ENCODE results near the gene TOP3A.
"Not testable (repeated sequence)": the region's sequence is repeated elsewhere in the genome, so short reads cannot be mapped to it uniquely, and the experiment has no call there.

The TOP3A gene

GRCh38 chr17:18324140-18325050 is 9.6 kb upstream of the TOP3A start:
- no peak for DNase-seq (ENCODE audit: low read depth in 2 of 2)

DNA sequence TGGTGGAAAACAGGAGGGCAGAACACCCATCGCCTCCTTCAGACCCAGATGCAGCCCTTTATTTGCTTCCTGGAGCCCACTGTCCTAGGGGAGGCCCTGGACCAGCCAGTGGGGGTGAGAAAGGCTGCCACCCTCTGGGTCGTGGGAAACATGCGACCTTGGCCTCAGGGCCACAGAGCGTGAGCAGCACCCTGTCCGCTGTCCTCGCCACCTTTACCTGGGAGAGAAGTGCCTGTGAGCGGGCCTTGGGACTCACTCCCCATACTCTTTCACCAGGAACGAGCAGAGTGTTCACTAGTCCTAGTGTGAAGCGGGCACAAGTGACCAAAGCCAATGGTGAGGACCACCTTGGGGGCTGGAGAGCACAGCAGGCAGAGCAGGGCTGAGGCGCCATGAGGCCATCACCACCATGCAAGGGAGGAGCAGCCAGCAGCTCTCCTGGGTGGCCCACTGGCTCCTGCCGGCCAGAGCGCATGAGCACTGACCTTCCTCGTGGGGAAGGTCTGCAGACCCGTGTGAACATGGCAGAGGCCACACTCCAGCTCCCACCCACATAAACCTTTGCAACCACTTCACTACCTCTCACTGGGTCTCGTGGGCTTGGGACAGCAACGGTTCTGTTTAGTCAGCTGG is 8.8 kb upstream of the TOP3A start:
- no peak for DNase-seq (ENCODE audit: low read depth in 2 of 2)

DNA sequence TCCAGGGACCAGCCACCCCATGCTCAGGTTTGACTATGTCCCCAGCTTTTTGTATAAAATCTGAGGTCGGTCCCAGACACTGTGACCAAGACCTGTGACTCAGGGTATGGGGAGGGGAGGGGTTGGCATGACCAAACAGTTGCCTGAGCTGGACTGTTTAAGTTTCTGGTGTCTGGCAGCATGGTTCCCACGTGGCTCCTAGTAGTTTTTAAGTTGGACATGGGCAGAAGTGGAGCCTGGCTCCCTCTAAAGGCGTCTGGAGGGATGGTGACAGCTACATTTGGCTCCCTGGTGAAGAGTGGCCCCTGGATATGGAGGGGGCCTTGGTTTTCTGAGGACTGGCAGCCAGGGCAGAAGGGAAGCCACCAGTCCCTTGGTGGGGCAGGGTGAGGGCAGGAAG is 8.2 kb upstream of the TOP3A start:
- no peak for DNase-seq (ENCODE audit: low read depth in 2 of 2)

DNA sequence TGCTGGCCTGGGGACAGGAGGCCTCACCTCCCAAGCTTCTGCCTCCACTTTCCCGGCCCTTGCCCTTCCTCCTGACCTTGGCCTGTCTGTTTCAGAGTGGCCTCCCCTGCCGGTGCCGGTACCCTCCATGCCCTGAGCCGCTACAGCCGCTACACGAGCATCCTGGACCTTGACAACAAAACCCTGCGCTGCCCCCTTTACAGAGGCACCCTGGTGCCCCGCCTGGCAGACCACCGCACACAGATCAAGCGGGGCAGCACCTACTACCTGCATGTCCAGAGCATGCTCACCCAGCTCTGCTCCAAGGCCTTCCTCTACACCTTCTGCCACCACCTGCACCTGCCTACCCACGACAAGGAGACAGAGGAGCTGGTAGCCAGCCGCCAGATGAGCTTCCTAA is 7.7 kb upstream of the TOP3A start:
- DNase-seq (ENCODE audit: low read depth in 2 of 2): no peak

- no peak for DNase-seq (ENCODE audit: low read depth in 2 of 2)
These were observed 6.5 kb upstream of the TOP3A start for GRCh38 chr17:18321309-18321708.

GRCh38 chr17:18320301-18320700 is 5.5 kb upstream of the TOP3A start:
- DNase-seq (ENCODE audit: low read depth in 2 of 2): no peak

DNA sequence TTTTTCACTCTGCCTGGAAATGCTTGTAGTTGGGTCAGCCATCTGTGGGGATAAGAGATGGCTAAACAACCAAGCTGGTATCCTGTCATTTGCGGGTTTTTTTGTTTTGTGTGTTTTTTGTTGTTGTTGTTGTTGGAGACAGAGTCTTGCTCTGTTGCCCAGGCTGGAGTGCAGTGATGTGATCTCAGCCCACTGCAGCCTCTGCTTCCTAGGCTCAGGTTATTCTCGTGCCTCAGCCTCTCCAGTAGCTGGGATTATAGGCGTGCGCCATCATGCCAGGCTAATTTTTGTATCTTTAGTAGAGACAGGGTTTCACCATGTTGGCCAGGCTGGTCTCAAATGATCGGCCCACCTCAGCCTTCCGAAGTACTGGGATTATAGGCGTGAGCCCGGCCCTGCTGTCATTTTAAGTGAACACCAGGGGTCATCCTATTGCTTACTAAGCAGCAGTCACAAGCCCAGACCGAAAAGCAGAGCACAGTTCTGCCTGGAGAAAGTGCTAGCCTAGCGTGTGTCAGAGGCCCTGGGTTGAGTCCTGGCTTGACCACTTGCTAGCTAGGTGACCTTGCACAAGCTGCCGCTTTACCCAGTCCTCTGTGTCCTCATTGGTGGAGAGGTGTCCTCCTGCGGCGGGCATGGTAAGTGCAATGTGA is 4.9 kb upstream of the TOP3A start:
- no peak for DNase-seq (ENCODE audit: low read depth in 2 of 2)

DNA sequence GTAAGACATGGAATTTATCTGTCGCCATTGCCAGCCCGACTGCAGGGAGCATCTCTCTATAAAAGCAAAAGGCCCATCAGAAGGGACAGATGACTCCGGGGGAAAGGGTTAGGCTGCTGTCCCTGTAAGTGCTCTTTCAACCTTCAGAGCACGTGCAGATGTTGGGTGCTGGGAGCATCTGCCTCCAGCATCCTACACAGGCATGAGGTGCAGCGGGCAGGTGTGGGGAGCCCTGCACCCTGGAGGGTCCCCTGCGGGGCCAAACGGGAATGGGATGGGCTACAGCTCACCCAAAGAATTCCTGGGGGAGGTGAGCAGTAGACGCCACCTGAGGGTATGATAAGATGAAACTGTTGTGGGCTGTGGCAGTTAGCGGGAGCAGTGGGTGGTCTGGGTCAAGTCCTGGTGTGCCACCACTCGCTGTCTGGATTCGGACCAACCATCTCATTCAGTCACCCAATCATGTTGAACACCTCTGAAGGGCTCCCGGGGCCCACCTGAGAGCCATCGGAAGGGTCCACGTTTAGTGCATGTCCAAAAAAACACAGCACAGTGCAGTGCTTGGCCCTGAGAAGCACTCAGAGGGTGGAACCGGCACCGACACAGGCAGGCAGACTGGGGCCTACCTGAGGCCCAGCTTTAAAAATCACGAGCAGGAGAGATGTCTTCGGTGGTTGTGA is 4.1 kb upstream of the TOP3A start:
- DNase-seq (ENCODE audit: low read depth in 2 of 2): no peak

- no peak for DNase-seq (ENCODE audit: low read depth in 2 of 2)
These were observed 3.3 kb upstream of the TOP3A start for GRCh38 chr17:18318117-18318516.

DNA sequence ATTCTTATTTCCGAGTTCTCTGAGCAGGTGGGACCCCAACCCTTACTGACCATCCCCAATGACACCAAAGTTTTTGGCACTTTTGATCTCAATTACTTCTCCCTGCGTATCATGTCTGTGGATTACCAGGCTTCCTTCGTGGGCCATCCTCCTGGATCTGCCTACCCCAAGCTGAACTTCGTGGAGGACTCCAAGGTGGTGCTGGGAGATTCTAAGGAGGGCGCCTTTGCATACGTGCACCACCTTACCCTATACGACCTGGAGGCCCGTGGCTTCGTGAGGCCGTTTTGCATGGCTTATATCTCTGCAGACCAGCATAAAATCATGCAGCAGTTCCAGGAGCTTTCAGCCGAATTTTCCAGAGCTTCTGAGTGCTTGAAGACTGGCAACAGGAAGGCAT is 1.2 kb upstream of the TOP3A start:
- no peak for DNase-seq (ENCODE audit: low read depth in 2 of 2)

DNA sequence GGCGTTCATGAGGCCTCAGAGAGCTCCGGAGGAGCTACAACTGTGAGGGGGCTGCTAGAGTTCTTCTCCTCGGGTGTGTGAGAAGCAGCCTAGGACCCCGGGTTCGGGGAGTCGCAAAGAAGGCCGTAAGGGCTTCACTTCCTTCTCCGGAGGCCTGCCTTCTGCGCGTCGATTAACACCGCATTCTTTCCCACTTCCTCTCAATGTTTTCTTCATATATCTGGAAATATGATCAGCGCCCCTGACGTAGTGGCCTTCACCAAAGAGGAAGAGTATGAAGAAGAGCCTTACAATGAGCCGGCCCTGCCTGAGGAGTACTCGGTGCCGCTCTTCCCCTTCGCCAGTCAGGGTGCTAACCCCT is 748 bp upstream of the TOP3A start:
- no peak for DNase-seq (ENCODE audit: low read depth in 2 of 2)

DNA sequence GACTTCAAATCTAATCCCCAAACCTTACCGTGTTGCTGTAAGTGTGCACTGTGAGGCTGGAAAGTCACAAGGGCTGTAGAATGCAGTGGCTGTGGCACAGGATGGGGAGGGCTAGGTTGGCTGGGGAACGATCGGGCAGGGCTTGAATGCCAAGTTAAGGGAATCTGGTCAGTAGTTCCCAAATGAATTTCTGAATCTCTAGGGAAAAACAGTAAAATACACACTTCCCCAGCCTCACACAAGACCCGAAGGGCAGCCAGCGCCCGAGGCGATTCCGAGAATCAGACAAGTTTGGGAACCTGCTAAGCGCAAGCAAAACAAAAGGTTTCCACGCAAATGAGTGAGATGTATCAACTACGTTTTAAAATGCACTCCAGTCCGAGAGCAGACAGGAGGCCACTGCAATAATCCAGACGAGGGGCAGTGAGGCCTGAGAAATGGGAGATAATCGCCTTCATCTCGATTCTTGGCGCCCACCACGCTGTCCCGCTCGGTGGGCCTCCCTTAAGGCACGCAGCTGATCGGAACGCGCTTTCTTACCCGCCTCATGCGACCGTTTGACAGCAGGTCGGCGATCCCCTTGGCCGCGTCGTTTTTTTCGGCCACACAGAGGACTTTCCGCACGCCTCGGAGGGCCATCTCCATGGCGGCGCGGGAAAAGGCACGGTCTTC is 599 bp downstream of the TOP3A start:
- peak in 1 of 2 donors; percentile 12 for DNase-seq (ENCODE audit: low read depth in 2 of 2)

DNA sequence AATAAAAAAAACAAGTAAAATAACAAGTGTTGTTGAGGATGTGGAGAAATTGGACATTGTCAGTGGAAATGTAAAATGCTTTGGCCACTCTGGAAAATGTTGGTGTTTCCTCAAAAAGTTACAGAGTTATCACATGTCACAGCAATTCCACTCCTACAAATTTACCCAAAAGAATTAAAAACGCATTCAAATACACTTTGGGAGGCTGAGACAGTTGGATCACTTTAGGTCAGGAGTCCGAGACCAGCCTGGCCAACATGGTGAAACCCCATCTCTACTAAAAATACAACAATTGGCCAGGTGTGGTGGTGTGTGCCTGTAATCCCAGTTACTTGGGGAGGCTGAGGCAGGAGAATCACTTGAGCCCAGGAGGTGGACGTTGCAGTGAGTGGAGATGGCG is 5.6 kb downstream of the TOP3A start:
- DNase-seq (ENCODE audit: low read depth in 2 of 2): no peak

DNA sequence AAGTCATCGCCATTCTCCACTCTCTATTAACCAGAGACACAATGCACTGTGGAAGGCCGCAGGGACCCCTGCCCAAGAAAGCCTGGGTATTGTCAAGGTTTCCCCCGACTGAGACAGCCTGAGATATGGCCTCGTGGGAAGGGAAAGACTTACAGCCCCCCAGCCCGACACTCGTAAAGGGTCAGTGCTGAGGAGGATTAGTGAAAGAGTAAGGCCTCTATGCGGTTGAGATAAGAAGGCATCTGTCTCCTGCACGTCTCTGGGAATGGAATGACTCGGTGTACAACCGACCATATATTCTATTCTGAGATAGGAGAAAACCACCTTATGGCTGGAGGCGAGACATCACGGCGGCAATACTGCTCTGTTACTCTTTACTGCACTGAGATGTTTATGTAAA is 11.6 kb downstream of the TOP3A start:
- DNase-seq (ENCODE audit: low read depth in 2 of 2): not testable (repeated sequence)

DNA sequence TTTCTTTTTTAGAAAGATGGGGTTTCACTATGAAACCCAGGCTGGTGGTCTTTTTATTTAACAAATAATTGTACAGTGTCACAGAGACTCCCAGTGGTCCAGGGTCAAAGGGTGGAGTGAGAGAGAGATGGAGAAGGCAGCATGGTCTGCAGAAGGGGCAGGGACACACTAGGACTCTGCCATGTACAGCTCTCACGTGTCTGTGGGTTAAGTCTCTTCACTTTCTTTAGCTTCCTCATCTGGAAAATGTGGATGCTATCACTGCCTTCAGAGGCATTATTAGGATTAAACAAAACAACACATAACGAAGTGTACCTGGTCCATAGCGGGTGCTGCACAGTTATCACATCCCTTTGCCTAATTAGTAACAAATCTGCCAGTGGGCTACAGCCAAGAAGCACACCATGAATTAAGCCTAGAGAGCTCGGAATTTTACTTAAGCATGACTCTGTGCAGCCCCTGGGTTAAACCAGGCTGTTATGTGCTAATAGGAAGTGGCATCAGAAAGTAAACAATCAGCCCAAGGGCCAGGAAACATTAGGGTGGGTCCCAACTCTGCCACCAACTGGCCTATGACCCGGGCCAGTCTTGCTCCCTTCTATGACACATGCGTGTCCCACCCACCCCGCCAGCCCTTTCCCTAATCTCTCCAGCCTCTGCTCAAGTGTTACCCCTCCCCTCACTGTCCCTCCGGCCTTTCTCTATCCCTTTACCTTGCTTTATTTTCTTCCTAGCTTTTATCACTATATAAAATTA is 13.9 kb downstream of the TOP3A start:
- no peak for DNase-seq (ENCODE audit: low read depth in 2 of 2)

- not testable (repeated sequence) for DNase-seq (ENCODE audit: low read depth in 2 of 2)
These were observed 16.7 kb downstream of the TOP3A start for GRCh38 chr17:18298061-18298460.

- DNase-seq (ENCODE audit: low read depth in 2 of 2): no peak
These were observed 22.9 kb downstream of the TOP3A start for GRCh38 chr17:18291718-18292540.

GRCh38 chr17:18285296-18285695 is 29.5 kb downstream of the TOP3A start:
- DNase-seq (ENCODE audit: low read depth in 2 of 2): no peak

- no peak for DNase-seq (ENCODE audit: low read depth in 2 of 2)
These were observed 33.0 kb downstream of the TOP3A start for GRCh38 chr17:18281788-18282187.

- DNase-seq (ENCODE audit: low read depth in 2 of 2): no peak
These were observed 33.9 kb downstream of the TOP3A start for GRCh38 chr17:18280766-18281371.
